Stimulated activated CD8-positive, alpha-beta memory T cell treated with anti-CD3 and anti-CD28 coated beads, Interleukin-15, amount 100 ng/mL, for 4 hours (primary cell): ENCODE data around the gene GLDN.

Source experiments
- DNase-seq, 2 donors: peaks; one replicate each; pipeline ENCODE4 v3.0.0-alpha.2; 2020; ENCODE audit warnings: low read depth in 2 of 2

Gene GLDN

DNA sequence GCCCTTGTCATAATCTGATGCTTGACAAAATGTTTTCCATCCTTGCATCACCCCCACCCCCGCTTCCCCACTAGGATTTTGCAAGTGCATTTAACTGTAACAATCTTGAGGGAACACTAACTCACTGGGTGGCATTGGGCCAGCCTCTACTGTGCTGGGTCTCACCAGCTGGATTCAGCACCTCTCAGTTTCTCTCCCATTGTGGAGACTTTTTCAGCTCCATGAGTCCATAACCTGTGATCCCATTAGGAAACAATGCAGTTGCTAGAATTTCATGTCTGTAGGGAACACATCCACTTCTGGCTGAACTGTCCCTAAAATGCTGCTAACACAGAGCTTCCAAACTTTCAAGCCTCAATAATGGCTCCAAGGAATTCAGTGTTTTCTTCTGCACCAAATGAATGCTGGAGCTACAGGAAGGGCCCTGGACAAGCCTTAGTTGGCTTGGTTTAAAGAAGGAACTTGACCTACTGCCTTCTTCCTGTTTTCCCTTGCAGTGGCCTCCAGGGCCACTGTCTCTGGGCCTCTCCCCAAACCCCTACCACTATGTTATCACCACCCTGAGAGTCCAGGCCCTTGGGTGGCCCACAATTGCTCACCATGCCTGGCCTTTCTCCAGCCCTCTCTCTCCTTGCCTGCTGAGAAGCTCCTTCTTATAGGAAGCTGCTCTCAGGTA is 18.7 kb upstream of the GLDN start:
- DNase-seq = no peak

DNA sequence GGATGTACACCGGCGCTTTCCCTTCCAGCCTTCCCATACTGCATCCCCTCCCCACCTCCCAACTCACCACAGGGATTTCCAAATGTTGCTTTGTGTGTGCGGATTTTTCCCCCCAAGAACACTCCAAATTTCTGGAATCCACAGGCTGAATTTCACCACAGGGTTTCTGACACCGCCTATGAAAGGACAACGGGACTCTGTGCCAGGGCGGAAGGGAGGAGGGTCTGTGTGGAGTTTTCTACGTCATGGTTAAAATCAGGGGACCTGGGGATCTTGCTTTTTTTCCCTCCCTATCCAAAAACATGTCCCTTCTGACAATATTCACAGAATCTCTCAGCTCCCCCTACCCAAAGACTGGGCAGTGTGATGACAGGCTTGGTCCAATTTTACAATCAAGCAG is 17.7 kb upstream of the GLDN start:
- DNase-seq = no peak

DNA sequence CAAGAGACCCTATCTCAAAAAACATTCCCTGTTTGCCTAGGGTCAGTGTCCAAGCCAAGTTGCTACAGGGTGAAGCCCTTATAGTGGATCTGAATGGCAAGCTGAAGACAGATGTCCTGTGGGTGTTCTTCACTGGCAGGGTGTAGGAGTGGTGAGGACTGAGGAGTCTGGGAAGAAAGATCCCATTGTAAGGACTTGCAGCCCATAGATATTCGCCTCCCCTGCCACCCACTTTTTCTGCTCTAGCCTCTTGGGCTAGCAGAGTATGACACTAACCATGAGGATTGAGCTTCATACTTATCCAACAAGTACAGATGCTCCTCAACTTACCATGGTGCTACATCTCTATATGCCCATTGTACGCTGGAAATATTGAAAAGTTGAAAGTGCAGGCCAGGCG is 16.3 kb upstream of the GLDN start:
- no peak for DNase-seq

DNA sequence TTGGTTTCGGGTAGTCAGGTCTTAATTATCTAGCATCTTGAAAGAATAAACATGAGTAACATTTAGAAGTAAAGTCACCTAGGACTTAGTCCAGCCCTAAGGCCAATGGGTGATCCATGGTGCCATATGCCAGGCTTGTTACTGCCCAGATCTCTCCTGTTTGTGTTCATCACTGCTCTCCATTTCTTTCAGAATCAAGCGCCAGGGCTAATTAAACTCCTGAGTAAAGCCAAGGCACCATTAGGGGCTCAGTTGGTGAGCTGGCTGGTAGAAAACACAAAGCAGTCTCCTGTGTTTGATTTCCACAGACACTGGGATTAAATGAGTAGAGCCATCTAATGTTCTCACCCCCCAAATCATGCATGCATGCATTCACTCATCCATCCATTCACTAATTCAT is 14.4 kb upstream of the GLDN start:
- DNase-seq = no peak

DNA sequence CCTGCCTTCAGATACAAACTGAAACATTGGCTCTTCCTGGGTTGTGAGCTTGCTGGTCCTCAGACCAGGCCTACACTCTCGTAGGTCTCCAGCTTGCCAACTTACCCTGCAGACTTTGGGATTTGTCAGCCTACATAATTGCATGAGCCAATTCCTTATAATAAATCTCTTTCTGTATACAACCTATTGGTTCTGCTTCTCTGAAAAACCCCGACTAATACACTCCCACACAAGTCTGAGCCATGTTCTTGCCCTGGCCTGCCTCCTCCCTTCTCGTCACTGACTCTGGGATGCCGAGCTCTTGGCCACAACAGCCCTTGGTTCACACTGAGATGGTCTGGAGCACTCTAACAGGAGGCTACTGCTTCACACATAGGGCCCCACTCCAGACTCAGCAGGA is 12.5 kb upstream of the GLDN start:
- no peak for DNase-seq

DNA sequence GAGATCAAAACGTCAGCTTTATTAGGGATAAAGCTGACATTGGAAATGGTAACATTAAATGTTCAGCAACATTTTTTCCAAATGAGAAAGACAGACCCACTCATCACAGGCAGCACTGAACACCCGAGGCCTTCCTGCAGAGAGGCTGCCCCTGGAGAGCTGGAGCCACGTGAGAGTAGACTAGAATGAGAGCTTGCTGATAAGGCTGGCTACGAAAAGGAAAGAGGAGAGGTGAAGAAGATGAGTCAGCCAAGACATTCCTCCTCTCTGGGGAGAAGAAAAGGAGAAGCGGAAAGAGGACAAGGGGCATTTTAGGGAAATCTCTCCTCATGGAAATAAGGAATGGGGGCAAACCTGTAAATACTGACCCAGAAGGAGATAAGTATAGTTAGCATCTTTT is 10.3 kb upstream of the GLDN start:
- DNase-seq = no peak

DNA sequence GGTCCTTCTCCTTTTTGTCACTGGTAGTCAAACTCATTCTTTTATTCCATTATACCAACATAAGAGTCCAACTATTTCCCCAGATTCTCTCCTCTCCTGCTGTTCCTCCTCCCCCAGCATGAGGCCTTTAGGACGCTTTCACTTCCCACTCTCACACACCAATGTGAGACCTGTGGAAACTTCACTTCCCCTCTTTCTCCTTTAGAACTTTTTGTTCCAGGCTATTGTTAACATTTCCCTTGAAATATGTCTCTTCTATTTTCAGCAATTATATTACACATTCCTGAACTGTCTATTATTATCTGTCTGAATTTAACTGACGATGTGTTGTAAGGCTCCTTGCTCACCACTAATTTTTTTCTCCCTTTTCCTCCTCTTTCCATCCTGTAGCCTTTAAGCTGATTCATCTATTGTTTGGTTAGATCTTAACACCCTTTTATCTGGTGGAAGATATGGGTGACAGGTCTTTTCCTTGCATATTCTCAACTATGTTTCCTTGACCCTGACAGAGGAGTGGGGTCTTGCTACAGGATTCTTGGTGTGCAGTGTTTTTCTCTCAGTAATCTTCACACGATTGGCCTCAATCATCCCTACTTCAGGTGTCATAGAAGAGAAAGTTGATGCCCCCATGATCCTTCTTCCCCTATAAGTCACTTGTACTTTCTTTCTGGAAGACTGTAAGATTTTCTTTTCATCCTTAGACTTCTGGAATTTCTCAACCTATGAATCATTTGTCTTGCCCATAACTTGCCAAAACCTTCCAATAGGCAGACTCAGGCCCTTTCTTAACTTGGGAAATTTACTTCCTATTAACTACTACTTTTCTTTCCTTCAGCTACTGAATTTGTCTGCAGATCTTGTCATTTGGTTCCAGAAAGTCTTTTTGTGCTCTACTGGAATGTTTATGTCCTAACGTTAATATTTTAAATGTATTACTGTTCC is 9.0 kb upstream of the GLDN start:
- no peak for DNase-seq

DNA sequence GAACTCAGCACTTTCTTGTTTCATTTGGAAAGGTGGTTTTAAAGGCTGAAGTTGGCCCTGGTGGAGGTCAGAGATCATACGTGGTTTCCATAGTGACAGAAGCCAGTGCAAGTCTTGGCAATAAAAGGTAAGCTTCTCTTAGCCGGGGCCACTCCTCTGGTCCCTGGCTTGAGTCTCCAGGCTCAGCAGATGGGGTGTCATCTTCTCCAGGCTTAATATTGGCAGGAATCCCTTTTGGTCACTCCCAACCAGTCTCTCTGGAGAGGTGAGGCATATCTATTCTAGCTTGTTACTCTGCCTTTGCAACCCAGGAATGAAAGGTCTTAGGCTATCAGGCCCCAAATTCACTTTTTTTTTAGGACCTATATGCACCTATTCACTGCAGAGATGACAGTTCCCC is 7.9 kb upstream of the GLDN start:
- DNase-seq = no peak

DNA sequence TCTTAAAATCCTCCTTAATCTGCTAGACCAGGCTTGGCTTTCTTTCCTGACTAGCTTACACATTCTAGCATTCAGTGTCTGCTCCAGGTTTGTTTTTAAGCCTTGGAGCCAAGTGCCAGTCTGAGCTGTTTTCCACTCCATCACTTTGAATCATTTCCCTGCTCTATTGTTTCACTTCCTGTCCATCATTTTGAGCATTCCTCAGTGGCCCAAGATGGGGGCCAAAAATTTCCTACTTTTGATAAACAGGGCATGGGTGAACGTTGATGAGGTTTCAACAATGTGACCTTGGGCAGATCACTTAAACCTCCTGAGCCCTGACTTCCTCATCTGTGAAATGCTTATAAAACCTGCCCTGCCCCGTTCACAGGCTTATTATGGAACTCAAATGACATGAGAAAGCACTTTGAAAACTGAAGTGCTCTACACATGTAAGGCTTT is 7.4 kb upstream of the GLDN start:
- DNase-seq = no peak

DNA sequence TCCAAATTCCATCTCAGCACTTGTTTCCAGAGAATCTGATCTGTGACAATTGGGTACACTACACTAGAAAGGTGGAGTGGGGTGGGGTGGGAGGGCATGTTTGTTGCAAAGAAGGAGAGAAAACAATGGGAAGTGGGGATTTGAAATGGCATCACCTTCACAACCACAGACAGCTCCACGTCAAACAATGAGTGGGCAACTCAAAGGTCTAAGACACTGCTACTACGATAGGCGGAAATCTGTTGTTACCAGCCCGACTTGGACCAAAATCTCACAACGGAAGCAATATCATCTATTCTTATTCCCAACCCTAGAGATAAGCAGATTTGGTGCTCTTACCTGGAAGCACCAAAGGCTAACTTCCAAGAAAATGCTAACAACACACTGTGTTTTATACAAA is 6.4 kb upstream of the GLDN start:
- DNase-seq = no peak

DNA sequence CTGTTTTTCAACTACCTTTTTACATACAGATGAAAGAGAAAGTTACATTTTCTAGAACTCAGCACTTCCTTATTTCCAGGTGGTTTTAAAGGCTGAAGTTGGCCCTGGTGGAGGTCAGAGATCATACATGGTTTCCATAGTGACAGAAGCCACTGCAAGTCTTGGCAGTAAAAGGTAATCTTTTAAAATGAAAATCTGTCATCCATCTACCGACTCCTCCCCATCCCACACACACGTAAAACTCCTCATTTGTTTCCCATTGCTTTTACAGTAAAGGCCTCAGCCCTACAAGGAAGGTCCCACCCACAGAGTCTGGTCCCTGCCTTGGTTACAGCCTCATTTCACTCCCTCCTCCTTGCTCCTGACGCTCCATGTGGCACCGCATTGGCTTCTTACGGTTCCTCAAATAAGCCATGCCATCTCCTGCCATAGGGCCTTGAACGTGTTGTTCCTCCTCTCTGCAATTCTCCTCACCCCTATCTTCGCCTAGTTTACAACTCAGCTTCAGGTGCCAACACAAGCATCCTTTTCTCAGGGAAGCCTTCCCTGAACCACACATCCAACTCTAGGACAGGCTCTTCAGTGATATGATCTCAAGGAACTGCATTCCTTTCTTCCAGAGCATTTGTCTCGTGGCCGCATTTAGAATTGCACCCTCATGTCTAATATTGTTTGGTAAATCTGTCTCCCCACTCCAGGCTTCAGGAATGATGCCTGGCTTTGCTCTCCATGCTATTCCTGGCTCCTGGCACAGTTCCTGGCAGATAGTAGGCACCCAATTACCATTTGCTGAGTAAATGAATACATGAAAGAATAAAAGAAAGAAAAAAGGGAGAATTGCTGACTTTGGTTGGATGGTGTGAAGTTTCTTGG is 5.7 kb upstream of the GLDN start:
- no peak for DNase-seq

DNA sequence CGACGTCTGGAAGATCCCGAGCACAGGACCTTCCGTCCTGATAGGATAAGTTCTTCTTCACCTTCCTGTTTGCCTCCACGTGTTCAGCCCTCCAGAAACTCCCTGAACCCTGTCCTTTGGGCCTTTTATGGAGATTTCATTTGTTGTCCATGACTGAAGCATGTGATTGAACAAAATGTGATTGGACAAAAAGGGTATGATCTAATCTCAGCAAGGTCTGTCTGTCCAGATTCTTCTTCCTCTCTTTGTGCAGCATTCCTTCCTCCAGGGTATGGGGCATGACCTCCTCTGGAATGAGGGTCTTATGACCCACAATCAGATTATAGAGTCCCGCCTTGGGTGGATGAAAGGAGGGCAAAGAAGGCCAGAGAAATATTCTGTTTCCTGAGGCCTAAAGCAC is 3.0 kb upstream of the GLDN start, which contains the start of gene CYP19A1:
Gene CYP19A1 (minus strand): TSS at position 101 of the 400 bp plus-strand sequence. CDS start 95,684 bp downstream, outside the sequence.
- no peak for DNase-seq

DNA sequence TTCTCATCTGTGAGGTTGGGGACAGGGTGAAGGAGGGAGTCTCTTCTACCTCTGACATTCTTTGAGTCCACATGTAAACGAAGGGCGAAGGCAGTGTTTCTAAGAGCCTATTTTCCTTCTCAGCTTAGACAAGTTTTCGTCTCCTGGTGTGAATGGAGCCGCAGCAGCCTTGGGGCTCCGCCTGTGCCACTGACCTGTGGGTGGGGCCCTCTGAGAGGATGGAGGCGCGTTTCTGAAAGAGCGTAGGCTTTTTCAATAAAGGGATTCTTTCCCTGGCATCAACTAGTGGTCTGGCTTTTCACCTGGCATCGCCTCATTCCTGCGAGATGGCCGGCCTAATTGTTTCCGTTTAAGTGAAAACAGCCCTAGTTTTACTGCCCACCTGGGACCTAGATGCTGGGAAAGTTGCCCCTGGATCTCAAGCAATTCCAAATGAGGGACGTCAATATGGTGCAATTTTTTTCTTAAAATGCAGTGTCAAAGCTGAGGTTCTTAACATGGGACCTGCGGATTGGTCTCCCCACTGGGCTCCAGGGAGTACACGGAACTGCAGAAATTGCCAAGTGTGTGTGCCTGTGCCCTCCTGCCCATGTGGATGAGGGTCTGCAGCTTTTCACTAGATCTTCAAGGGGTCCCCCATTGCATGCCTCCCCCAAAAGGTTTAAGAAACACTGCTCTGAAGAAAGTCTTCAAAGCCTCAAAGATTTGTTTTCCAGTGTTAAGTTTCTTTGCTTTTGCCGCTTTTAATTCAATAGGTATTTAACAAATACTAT is 958 bp downstream of the GLDN start:
- DNase-seq = no peak

DNA sequence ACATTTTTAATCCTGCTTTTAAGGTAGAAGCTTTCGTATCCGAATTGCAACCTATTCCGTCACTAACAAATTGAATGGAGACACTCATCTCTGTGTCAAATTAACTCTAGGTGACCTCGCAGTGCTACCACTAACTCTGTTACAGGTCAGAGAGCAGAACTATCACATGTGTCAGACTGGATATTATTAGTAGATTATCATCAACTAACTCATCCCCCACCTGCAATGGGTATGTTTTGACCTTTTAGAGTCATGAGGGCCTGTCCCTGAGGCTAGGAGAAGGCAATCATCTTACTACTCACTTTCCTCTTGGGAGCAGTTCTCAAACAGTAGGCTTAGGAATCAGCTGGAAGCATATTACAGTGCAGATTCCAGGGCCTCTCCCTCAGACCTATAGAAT is 2.0 kb downstream of the GLDN start:
- DNase-seq = no peak

DNA sequence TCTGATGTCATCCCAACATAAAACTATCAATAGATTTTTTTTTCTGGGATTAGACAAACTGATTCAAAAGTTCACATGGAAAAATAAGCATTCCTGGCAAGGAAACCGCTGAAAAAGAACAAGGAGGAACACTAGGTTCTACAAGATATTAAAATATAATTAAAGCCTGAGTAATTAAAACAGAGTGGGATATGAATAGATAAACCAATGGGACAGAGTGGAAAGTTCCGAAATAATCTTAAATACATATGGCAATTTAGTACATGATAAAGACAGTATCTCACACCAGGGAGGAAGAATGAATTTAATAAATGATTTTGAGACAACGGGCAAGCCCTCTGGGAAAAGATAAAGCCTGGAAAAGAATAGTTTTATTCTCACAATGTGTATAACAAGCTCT is 4.7 kb downstream of the GLDN start:
- DNase-seq = no peak

DNA sequence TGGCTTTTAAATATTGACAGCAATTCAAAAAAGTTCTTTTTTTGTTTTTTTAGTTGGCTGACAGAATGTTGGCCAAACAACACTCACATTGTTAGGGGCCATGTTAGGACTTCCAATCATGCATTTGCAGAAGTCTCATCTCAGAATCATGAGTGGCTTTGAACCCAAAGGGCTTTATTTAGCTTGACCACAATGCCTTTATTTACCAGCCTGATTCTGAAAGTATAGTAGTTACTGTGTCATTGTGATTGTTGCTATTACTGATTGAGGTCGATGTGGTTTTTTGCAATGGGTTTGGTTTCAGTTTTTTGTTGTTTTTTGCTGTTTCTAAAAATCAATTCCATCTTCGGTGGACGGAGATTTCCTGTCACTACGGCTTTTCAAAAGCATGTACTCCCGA is 7.2 kb downstream of the GLDN start:
- DNase-seq = no peak

DNA sequence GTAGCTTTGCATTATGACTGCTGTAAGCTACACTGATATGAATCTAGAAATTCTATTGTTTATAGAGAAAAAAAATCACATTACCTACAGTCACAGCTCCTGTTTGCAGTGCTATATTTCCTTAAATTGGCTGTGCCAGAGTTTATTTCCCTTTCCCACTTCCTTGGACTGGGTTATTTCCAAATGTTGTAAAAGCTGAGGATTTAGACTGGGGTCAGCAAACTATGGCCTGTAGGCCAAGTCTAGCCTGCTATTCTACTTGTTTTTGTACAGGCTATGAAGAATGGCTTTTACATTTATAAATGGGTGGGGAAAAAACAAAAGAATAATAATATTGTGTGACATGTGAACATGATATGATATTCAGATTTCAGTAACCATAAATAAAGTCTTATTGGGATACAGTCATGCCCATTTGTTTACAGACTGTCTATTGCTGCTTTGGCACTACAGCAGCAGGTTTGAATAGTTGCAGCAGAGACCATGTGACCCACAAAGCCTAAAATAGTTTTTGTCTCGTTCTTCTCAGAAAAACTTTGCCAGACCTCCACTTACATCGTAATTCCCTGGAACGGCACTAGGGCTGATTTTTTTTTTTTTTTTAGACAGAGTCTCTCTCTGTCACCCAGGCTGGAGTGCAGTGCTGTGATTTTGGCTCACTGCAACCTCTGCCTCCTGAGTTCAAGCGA is 7.8 kb downstream of the GLDN start:
- DNase-seq = no peak

DNA sequence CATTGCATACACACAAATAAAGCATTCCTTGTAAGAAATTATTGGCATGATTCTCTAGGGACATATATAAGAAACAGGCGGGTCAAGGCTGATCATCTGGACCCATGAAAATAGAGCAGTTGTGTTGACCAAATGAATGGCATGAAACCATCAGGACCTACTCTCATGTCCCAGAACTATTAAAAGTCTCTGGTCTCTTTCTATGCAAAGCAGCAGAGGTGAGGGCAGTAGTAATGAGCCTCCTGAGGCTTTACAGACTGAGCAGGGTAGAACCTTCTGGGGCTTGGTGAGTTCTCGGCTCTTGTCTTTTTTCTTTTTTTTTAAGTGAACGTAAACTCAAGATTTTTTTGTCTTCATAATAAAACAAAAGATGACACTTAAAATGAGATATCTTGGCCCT is 9.3 kb downstream of the GLDN start:
- DNase-seq = no peak

DNA sequence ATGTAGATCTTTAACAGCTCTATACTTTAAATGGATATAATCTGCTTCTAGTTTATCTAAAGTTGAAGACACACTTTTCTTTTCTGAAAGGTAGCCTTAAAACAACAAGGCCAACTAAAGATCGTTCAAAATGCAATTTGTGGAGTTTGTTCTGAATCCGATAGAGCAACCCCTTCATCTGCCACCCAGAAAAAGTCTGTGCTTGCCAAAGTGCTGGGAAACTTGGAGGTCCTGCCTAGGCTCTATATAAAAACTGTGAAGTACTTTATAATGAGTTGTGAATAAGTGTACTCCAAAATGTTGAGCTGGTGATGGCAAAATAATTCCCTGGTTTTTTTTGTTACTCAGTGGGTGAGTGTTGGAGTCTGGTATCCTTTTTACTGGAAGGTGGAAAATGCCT is 12.5 kb downstream of the GLDN start:
- no peak for DNase-seq

DNA sequence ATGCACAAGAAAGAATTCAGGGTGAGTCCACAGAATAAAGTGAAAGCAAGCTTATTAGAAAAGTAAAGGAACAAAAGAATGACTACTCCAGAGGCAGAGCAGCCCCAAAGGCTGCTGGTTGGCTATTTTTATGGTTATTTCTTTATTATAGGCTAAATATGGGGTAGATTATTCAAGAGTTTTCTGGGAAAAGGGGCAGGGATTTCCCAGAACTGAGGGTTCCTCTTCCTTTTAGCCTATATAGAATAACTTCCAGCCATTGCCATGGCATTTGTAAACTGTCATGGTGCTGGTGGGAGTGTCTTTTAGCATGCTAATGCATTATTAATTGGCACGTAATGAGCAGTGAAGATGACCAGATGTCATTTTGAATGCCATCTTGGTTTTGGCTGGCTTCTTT is 13.6 kb downstream of the GLDN start:
- DNase-seq = no peak

DNA sequence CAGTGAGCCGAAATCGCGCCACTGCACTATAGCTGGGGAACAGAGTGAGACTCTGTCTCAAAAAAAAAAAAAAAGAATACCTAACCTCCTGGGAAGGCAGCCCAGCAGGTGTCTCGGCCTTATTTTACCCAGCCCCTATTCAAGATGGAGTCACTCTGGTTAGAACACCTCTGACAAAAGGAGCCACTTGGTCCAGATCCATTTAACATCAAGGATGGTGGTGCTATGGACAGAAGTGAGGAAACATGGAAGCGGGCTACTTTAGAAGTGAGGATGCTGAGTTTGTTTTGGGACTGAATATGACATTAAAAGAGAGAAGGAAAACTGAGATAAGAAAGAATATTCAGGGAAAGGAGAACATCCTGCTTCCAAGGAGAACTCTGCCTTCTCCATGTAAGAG is 14.7 kb downstream of the GLDN start:
- DNase-seq = no peak
